Activated B cell treated with CpG ODN at 0.5 μM for 24 hours (primary cell): ENCODE data around the gene SDC4. TPM values are rescaled to one million over a fixed set of nuclear protein-coding genes. Genes with fewer than 3 reads are reported as not detected.
A peak's percentile ranks its signal among the peaks of the same experiment; 100 is the strongest.

Experiments
- ATAC-seq: fragments of 200-7000 bp; cut with Tn5 transposase; one replicate; pipeline ENCODE4 v1.10.0; 2021; ENCODE audit warnings: low read depth, mild to moderate bottlenecking, moderate library complexity
- CTCF ChIA-PET: fragments of 350-600 bp; sonication (Branson Sonifier 250); formaldehyde crosslinking; loops from one replicate; lab custom pipeline; 2021; ENCODE audit warnings: antibody characterized with exemption; lab: Charles Lee
- POLR2A ChIA-PET: fragments of 350-600 bp; sonication (Branson Sonifier 250); formaldehyde crosslinking; loops from one replicate; lab custom pipeline; 2021; ENCODE audit warnings: antibody characterized with exemption; lab: Charles Lee
- DNase-seq: peaks from one replicate; pipeline ENCODE4 v3.0.0; 2022
- H3K27ac Mint-ChIP-seq: one replicate; pipeline ENCODE4 v1.8.0; 2020; ENCODE audit warnings: mixed read lengths
- H3K27me3 Mint-ChIP-seq: one replicate; pipeline ENCODE4 v1.8.0; 2021; ENCODE audit warnings: mixed read lengths
- H3K36me3 Mint-ChIP-seq: one replicate; pipeline ENCODE4 v1.8.0; 2021; ENCODE audit warnings: low read depth, mixed read lengths
- H3K4me1 Mint-ChIP-seq: one replicate; pipeline ENCODE4 v1.8.0; 2021; ENCODE audit warnings: mixed read lengths
- H3K4me3 Mint-ChIP-seq: one replicate; pipeline ENCODE4 v1.8.0; 2020; ENCODE audit warnings: mild to moderate bottlenecking, mixed read lengths
- H3K9me3 Mint-ChIP-seq: one replicate; pipeline ENCODE4 v1.8.0; 2020; ENCODE audit warnings: mixed read lengths
- CTCF ChIP-seq: fragments of 200-600 bp; IDR thresholded peaks from one replicate; pipeline ENCODE4 v1.8.0; 2022; ENCODE audit warnings: antibody characterized with exemption, mild to moderate bottlenecking
- intact Hi-C: fragments of 100-400 bp; cut with micrococcal nuclease; formaldehyde crosslinking; loops from one replicate; pipeline ENCODE4 v1.15.1; 2024
- total RNA-seq: library from RNA; stranded (reverse); gene quantifications from 2 replicates; pipeline ENCODE4 v1.2.3, GENCODE V29; 2022

The SDC4 gene
- total RNA-seq, 1 donor from 2014 or later, result not detected

DNA sequence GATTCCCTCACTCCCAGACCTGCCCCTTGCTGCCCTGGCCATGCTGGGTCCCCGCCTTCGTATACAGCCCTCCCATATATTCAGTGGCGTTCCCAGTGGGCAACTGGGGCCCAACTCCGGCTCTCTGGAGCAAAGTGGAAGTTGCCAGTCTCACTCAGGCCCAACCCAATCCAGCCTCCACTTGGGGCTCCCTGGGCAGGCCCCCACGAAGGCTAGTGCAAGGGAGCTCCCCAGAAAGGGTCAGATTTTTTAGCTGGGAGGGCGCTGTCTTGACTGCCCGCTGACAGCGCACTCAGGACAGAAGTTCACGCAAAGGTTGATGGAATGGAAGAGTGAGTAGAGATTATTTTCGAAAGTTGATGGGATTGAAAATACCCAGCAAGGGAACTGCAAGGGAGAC, 24.0 kb upstream of the SDC4 start:
- ChIA-PET POLR2A (interaction anchor here (0.6 to 4.7 kb wide), 5 partner anchors 10 to 64 kb away, joined by 4 to 46 read pairs (median 28); partner anchors contain the start of genes PIGT, SDC4 and SYS1), CTCF (interaction anchor here (2.0 to 22.9 kb wide), 3 partner anchors 9 to 63 kb away, joined by 5 to 534 read pairs (median 12); partner anchors contain the start of gene SYS1)
- Mint-ChIP-seq H3K36me3 (peaks cover 27% of the 10 kb centered on the region), H3K27ac (no peak overlapping the region), H3K4me3 (no peak overlapping the region), H3K4me1 (peaks cover 67% of the 10 kb centered on the region), H3K9me3 (no peaks in the 10 kb centered on the region), H3K27me3 (no peaks in the 10 kb centered on the region)
- DNase-seq (no peak), ATAC-seq (no peak)
- no peak for TF ChIP-seq CTCF
- intact Hi-C loops, result no loop called here

DNA sequence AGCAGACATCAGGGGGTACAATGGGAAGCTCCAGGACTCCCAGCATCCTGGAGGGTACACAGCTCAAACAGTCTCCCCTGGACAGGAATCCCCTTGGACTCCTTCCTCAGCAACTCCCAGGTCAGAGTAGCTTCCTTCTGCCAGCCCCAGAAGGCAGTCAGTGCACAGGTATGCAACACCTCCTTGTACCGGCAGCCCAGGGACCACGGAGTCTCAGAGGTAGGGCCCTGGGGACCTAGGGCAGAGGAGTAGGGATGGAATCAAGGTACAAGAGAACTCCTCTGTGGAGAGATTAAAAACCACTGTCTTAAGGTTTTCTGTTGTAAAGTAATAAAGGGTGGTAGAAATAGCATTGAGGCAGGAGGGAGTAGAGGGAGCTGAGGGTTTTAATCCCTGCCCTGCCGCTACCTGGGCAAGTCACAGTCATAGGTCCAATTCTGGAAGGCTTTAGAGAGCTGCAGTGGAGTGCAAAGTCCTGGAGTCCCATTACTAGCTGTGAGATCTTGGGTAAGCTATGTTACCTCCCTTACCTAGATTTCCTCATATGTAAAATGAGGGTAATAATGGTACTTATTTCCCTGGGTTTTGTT, 22.4 kb upstream of the SDC4 start:
- Mint-ChIP-seq H3K36me3 (peaks cover 35% of the 10 kb centered on the region), H3K9me3 (no peaks in the 10 kb centered on the region), H3K27ac (no peak overlapping the region), H3K4me3 (no peak overlapping the region), H3K27me3 (no peaks in the 10 kb centered on the region), H3K4me1 (peaks cover 82% of the 10 kb centered on the region)
- no peak for DNase-seq
- CTCF ChIA-PET, result interaction anchor here (1.3 to 22.9 kb wide), 4 partner anchors 8 to 400 kb away, joined by 3 to 534 read pairs (median 8); partner anchors contain the start of gene SYS1
- TF ChIP-seq CTCF, result no peak
- POLR2A ChIA-PET, result interaction anchor here (0.6 to 4.7 kb wide), 3 partner anchors 9 to 66 kb away, joined by 3 to 46 read pairs (median 6); partner anchors contain the start of gene SYS1
- no peak for ATAC-seq
- intact Hi-C loops, result no loop called here

DNA sequence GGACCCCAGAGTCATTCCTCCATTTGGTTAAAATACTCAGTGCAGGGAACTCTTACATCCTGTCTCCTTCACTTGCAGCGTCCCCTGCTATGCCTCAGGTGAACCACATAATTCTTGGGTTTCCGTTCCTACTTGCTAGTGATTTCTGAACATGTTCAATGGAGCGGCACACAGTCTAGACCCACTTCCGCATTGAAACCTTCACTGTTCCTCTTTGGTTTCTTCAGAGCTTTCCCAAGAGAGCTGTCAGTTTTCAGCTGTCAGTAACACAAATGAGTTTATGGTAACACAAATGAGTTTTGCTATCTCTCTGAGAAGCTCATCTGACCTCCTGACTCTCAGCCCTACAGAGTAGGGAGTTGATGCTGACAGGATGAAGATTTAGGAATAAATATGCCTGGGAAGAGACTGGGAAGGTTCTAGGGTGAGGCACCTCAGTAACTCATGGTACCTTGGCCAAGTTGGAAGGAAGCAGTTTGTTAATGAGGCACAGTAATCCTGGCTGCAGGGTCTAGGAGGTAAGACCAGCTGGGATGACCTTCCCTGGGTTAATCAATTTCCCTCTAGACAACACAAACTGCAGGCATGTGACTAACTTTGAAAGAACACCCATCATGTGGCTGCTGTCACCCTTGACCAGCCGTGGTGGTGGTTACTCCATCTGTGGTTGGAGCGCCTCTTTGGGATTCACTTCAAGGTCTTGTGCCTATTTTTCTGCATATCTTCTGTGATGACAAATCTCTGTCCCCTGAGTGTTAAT, 20.2 kb upstream of the SDC4 start:
- H3K27me3 Mint-ChIP-seq, result no peaks in the 10 kb centered on the region
- ChIA-PET POLR2A (interaction anchor here (0.5 to 3.0 kb wide), 10 partner anchors 38 to 716 kb away, joined by 3 to 29 read pairs (median 6); partner anchors contain the start of gene PIGT), CTCF (interaction anchor here (0.8 to 22.9 kb wide), 7 partner anchors 36 to 403 kb away, joined by 4 to 534 read pairs (median 5); partner anchors contain the start of gene PIGT)
- ATAC-seq (peak; percentile 82), DNase-seq (peak; percentile 52)
- peaks cover 50% of the 10 kb centered on the region for H3K36me3 Mint-ChIP-seq
- intact Hi-C loops, result loop anchor here (1.0 to 10.0 kb wide), 6 partner anchors 38 to 986 kb away; partner anchors contain the start of genes PIGT and STK4
- TF ChIP-seq CTCF, result no peak
- peak overlapping the region; percentile 77 for H3K4me3 Mint-ChIP-seq
- peaks cover 91% of the 10 kb centered on the region for H3K4me1 Mint-ChIP-seq
- peak overlapping the region; percentile 86 for H3K27ac Mint-ChIP-seq
- no peaks in the 10 kb centered on the region for H3K9me3 Mint-ChIP-seq

DNA sequence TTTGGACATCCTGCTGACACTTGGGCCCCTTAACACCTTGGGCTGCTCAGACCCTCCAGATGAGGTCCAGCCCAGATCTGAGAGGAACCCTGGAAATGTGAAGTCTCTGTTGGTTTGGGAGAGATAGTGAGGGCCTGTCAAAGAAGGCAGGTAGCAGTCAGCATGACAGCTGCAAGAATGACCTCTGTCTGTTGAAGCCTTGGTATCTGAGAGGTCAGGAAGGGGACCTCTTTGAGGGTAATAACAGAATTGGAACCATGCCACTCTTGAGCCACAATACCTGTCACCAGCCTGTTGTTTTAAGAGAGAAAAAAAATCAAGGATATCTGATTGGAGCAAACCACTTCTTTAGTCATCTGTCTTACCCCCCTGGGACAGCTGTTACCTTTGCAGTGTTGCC, 18.9 kb upstream of the SDC4 start:
- H3K36me3 Mint-ChIP-seq, result peaks cover 56% of the 10 kb centered on the region
- CTCF ChIA-PET, result interaction anchor here (0.6 to 22.9 kb wide), 3 partner anchors 68 to 828 kb away, joined by 4 to 534 read pairs (median 9); no protein-coding TSS in a partner anchor
- DNase-seq (no peak), ATAC-seq (no peak)
- POLR2A ChIA-PET, result interaction anchor here (1.6 to 6.1 kb wide), 4 partner anchors 39 to 70 kb away, joined by 6 to 41 read pairs (median 21); partner anchors contain the start of gene PIGT
- intact Hi-C loops, result loop anchor here (5.0 to 10.0 kb wide), 3 partner anchors 400 to 988 kb away; partner anchors contain the start of gene STK4
- H3K4me3 Mint-ChIP-seq, result peak overlapping the region; percentile 41
- no peaks in the 10 kb centered on the region for H3K9me3 Mint-ChIP-seq
- H3K27ac Mint-ChIP-seq, result peak overlapping the region; percentile 86
- H3K27me3 Mint-ChIP-seq, result no peaks in the 10 kb centered on the region
- peaks cover 90% of the 10 kb centered on the region for H3K4me1 Mint-ChIP-seq
- no peak for TF ChIP-seq CTCF
